AG04449 (cell line): Measurements from ENCODE around the gene RASGEF1C.

Experiments
- CTCF ChIA-PET: fragments of 350-600 bp; formaldehyde crosslinking; extraction: SDS; loops from one replicate; lab custom pipeline; 2021; ENCODE audit warnings: antibody characterized with exemption; lab: Yijun Ruan, JAX
- POLR2A ChIA-PET: fragments of 400-600, 350-600 bp; formaldehyde crosslinking; extraction: SDS; loops from one replicate; lab custom pipeline; 2020; ENCODE audit warnings: antibody characterized with exemption, inconsistent platforms; lab: Yijun Ruan, JAX
- DNase-seq: peaks from one replicate; pipeline ENCODE4 v3.0.0-alpha.2; 2010; ENCODE audit warnings: low read depth, low spot score
- H3K4me3 ChIP-seq: 2 replicates; pipeline ENCODE4 v1.5.1; 2011; ENCODE audit warnings: low read depth, mild to moderate bottlenecking, control low read depth, low read length
- TF ChIP-seq, protein P1 (sequence below): IDR thresholded peaks from one replicate; pipeline ENCODE4 v1.5.1; 2011; ENCODE audit warnings: mild to moderate bottlenecking, moderate library complexity, low read length, control low read depth, inconsistent platforms; ENCODE audit not compliant: insufficient read depth; ENCODE audit errors: missing control alignments

RASGEF1C gene

DNA sequence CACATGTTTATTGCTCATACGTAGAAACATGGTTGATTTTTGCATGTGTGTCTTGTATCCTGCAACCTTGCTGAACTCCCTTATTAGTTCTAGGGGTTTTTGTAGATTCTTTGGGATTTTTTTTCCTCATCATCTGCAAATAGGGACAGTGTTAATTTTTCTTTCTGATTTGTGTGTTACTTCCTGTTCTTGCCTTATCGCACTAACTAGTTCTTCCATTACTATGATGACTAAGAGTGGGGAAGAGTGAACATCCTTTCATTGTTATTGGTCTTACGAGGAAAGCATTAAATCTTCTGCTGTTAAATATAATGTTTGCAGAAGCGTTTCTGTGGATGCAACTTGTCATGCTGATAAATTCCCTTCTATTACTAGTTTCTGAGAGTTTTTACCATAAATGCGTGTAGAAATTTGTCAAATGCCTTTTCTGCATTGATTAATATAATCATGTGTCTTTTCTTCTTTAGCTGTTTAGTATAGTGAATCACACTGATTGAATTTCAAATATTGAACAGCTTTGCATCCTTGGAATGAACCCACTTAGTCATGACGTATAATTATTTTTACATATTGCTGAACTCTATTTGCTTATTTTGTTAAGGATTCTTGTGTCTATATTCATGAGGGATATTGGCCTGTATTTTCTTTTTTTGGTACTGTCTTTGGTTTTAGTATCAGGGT, 105.4 kb downstream of the RASGEF1C start:
- TF ChIP-seq, protein P1, sequence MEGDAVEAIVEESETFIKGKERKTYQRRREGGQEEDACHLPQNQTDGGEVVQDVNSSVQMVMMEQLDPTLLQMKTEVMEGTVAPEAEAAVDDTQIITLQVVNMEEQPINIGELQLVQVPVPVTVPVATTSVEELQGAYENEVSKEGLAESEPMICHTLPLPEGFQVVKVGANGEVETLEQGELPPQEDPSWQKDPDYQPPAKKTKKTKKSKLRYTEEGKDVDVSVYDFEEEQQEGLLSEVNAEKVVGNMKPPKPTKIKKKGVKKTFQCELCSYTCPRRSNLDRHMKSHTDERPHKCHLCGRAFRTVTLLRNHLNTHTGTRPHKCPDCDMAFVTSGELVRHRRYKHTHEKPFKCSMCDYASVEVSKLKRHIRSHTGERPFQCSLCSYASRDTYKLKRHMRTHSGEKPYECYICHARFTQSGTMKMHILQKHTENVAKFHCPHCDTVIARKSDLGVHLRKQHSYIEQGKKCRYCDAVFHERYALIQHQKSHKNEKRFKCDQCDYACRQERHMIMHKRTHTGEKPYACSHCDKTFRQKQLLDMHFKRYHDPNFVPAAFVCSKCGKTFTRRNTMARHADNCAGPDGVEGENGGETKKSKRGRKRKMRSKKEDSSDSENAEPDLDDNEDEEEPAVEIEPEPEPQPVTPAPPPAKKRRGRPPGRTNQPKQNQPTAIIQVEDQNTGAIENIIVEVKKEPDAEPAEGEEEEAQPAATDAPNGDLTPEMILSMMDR = no peak
- H3K4me3 ChIP-seq = no peak overlapping the region
- ChIA-PET CTCF (no interaction called here), POLR2A (no interaction called here)
- DNase-seq = no peak

DNA sequence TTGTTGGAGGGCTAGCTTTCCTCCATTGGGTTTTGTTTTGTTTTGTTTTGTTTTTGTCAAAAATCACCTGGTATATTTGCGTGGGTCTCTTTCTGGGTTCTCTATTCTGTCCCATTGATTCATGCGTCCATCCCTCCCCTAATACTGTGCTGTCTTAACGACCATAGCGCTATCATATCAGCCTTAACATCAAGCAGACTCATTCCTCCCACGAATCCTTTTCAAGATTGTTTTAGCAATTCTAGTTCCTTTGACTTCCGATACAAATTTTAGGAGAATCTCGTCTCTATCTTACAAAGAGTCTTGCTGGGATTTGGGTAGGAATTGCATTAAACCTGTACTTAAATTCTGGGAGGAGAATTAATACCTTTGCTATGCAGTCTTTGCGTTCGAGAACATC, 106.4 kb downstream of the RASGEF1C start:
- TF ChIP-seq, protein P1 = no peak
- POLR2A ChIA-PET = no interaction called here
- CTCF ChIA-PET = no interaction called here
- H3K4me3 ChIP-seq = no peak overlapping the region
- no peak for DNase-seq

DNA sequence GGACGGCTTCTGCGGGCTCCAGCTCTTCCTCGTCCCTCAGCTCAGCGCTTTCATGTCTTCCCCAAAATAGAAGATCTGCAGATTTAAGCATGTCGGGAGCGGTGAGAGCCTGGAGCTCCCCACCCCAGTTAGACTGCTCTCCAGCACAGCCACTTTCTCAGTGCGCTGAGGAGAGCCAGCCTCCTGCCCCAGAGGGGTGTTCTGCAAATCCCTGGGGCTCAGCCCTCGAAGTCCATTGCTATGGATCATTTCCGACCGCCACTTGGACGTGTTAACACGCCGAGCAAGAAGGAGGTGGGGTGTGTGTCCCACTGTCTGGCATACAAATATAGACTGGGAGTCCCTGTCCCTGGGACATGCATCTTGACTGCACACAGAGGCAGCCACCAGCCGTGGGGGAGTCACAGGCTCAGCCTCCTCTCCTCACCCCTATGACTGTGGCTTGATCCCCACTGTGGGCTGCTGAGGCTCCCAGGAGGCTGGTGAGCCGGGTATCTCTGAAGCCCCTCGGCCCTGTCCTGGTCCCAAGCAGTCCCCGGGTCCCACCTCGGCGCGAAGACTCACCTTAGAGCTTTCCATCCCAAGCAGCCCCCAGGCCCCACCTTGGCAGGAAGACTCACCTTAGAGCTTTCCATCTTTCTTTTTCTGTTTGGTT, 107.4 kb downstream of the RASGEF1C start:
- TF ChIP-seq, protein P1 = no peak
- CTCF ChIA-PET = no interaction called here
- POLR2A ChIA-PET = no interaction called here
- no peak overlapping the region for H3K4me3 ChIP-seq
- no peak for DNase-seq

DNA sequence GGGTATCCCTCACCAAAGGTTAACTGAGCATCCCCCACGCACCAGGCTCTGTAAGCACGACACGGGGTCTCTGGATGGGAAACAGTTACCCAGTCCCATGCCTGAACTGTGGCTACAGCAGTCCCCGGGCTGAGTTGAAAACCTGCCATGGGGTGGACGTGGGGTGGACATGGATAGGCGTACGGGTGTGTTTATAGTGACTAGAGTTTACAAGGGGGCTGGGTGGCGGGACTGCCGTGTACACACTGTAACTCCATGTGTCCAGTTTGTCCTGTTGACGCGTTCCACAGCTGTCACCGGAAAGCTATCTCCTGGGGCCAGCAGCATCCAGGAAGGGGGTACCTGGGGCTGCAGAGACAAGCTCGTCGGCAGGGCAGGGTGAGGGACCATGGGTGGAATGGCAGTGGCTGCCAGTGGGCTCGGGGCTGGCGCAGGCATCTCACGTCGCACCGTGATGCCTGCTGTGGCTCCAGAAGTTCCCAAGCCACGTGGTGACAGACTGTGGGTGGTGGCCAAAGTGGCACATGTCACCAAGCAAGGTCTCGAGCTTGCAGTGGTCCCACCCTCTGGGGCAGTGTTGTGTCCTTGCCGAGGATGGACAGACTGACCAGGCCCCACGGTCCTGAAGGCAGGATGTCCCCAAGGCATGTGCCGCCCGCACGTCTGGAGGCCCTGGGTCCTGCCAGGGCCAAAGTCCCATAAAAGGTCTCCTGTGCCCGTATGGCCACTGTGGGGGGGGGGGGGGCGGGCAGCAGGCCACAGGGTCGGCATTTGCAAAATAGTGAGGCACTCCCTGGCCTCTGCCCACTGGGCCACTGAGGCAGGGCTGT, 108.2 kb downstream of the RASGEF1C start:
- H3K4me3 ChIP-seq = no peak overlapping the region
- TF ChIP-seq, protein P1 = no peak
- CTCF ChIA-PET = no interaction called here
- no peak for DNase-seq
- POLR2A ChIA-PET = no interaction called here

DNA sequence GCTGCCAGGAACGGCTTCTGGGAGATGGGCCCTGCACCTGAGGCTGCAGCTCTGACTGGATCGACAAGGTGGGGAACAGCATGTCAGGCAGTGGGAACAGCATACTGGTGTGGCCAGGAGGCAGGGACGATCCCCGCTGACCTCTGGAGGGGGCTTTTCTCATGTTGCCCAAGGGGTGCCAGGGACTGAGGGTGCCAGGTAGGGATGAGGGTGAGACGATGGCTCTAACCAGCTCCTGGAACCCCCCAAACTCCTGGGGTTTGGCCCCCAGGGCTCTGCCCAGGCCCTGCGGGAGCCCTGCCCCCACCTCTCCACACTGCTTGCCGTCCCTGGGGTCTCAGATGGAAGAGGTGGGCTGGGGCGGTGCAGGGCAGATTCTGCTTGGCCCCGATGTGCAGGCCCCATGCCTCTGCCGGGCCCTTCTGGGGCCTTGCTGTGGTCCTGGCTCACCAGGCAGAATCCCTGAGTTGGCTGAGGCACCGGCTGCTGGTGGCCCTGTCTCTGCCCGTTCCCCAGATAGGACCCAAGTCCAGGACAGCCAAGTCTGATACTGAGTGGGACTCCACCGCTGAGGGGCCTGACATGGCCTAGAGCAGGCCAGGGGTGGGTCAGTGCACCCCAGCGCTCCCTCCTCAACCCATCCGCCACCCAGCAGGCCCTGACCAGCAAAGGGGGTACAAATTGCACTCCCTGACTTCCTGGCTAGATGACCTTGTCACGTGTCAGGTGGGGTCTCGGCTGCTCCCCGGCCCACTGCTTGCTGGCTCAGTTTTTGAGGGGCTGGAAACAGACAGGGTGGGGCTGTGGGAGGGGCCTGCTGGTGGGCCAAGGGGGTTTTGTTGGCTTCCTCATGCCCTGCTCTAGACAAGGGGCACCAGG, 109.0 kb downstream of the RASGEF1C start:
- DNase-seq = no peak
- ChIA-PET POLR2A (no interaction called here), CTCF (interaction anchor here (1.5 kb wide), 1 partner anchor 10 kb away, joined by 5 read pairs; no protein-coding TSS in a partner anchor)
- no peak overlapping the region for H3K4me3 ChIP-seq
- TF ChIP-seq, protein P1 = no peak
